ENCODE measurements around the gene HTR3C.

Gene HTR3C

GRCh38 chr3:184045995-184046394 lies 6.9 kb upstream of the HTR3C start:
- no peak for TF ChIP-seq EZH2phosphoT487 (IDR thresholded peaks at IDR 0.05; ENCODE audit: low read length)
- TF ChIP-seq EZH2 (optimal IDR thresholded peaks at IDR 0.05; ENCODE audit: low read depth, low read length), result no peak
- no peak for TF ChIP-seq CTCF (IDR thresholded peaks at IDR 0.05; ENCODE audit: low read length)
- no peaks in the 10 kb centered on the region for H3K27me3 ChIP-seq (replicated peaks; ENCODE audit: insufficient read depth, low read length)
- H3F3A ChIP-seq (ENCODE audit: insufficient read depth, low read length), result no peaks in the 10 kb centered on the region
- no peaks in the 10 kb centered on the region for H3K9me3 ChIP-seq (replicated peaks; ENCODE audit: insufficient read depth, low read length)
- H3K4me1 ChIP-seq (ENCODE audit: low read length), result no peaks in the 10 kb centered on the region
- no peak overlapping the region for H3K9ac ChIP-seq (ENCODE audit: low read length)
- no peaks in the 10 kb centered on the region for H4K20me1 ChIP-seq (ENCODE audit: insufficient read depth, low read length)
- DNase-seq, result no peak
- H3K4me3 ChIP-seq (ENCODE audit: low read length), result no peak overlapping the region
- H3K9me2 ChIP-seq (replicated peaks; ENCODE audit: insufficient read depth, low read length), result no peaks in the 10 kb centered on the region
- H3K79me2 ChIP-seq (ENCODE audit: low read length), result no peaks in the 10 kb centered on the region
- H3K36me3 ChIP-seq (replicated peaks; ENCODE audit: insufficient read depth, low read length), result no peaks in the 10 kb centered on the region
- no peak overlapping the region for H3K27ac ChIP-seq (ENCODE audit: low read length)
- no peak overlapping the region for H3K4me2 ChIP-seq (ENCODE audit: low read depth, low read length)
- no peak overlapping the region for H2AFZ ChIP-seq (ENCODE audit: low read length)

GRCh38 chr3:184050217-184050847 lies 2.5 kb upstream of the HTR3C start:
- TF ChIP-seq EZH2phosphoT487 (IDR thresholded peaks at IDR 0.05; ENCODE audit: low read length), result no peak
- TF ChIP-seq EZH2 (optimal IDR thresholded peaks at IDR 0.05; ENCODE audit: low read depth, low read length), result no peak
- no peak for TF ChIP-seq CTCF (IDR thresholded peaks at IDR 0.05; ENCODE audit: low read length)
- Histone ChIP-seq H3K4me3 (ENCODE audit: low read length) (no peak overlapping the region), H3K9ac (ENCODE audit: low read length) (no peak overlapping the region), H2AFZ (ENCODE audit: low read length) (0 out of 2 replicates have a peak overlapping the region, but pooled peaks have one; percentile 20), H3K79me2 (ENCODE audit: low read length) (no peaks in the 10 kb centered on the region), H4K20me1 (ENCODE audit: insufficient read depth, low read length) (no peaks in the 10 kb centered on the region), H3K4me1 (ENCODE audit: low read length) (no peaks in the 10 kb centered on the region), H3K27me3 (replicated peaks; ENCODE audit: insufficient read depth, low read length) (no peaks in the 10 kb centered on the region; the same call in 1 of the 2 replicates), H3K9me2 (replicated peaks; ENCODE audit: insufficient read depth, low read length) (no peaks in the 10 kb centered on the region), H3K9me3 (replicated peaks; ENCODE audit: insufficient read depth, low read length) (no peaks in the 10 kb centered on the region), H3K4me2 (ENCODE audit: low read depth, low read length) (no peak overlapping the region), H3F3A (ENCODE audit: insufficient read depth, low read length) (no peaks in the 10 kb centered on the region), H3K36me3 (replicated peaks; ENCODE audit: insufficient read depth, low read length) (no peaks in the 10 kb centered on the region), H3K27ac (ENCODE audit: low read length) (no peak overlapping the region)
- DNase-seq, result peak; percentile 11

- Histone ChIP-seq H3K4me1 (ENCODE audit: low read length) (no peaks in the 10 kb centered on the region), H4K20me1 (ENCODE audit: insufficient read depth, low read length) (no peaks in the 10 kb centered on the region), H3K79me2 (ENCODE audit: low read length) (no peaks in the 10 kb centered on the region), H2AFZ (ENCODE audit: low read length) (no peak overlapping the region), H3K27me3 (replicated peaks; ENCODE audit: insufficient read depth, low read length) (no peaks in the 10 kb centered on the region), H3K4me2 (ENCODE audit: low read depth, low read length) (no peak overlapping the region), H3K36me3 (replicated peaks; ENCODE audit: insufficient read depth, low read length) (no peaks in the 10 kb centered on the region), H3K9ac (ENCODE audit: low read length) (no peak overlapping the region), H3K9me3 (replicated peaks; ENCODE audit: insufficient read depth, low read length) (no peaks in the 10 kb centered on the region), H3F3A (ENCODE audit: insufficient read depth, low read length) (no peaks in the 10 kb centered on the region), H3K27ac (ENCODE audit: low read length) (no peak overlapping the region), H3K9me2 (replicated peaks; ENCODE audit: insufficient read depth, low read length) (no peaks in the 10 kb centered on the region), H3K4me3 (ENCODE audit: low read length) (no peak overlapping the region)
- no peak for DNase-seq
- TF ChIP-seq EZH2phosphoT487 (IDR thresholded peaks at IDR 0.05; ENCODE audit: low read length) (no peak), EZH2 (optimal IDR thresholded peaks at IDR 0.05; ENCODE audit: low read depth, low read length) (no peak)
These were observed 5.2 kb downstream of the HTR3C start for GRCh38 chr3:184058029-184058428.

GRCh38 chr3:184059424-184059823 lies 6.6 kb downstream of the HTR3C start:
- no peaks in the 10 kb centered on the region for H3K27me3 ChIP-seq (replicated peaks; ENCODE audit: insufficient read depth, low read length)
- H3K9me3 ChIP-seq (replicated peaks; ENCODE audit: insufficient read depth, low read length), result no peaks in the 10 kb centered on the region
- H3K27ac ChIP-seq (ENCODE audit: low read length), result no peak overlapping the region
- DNase-seq, result no peak
- H3K9ac ChIP-seq (ENCODE audit: low read length), result no peak overlapping the region
- TF ChIP-seq CTCF (IDR thresholded peaks at IDR 0.05; ENCODE audit: low read length), result no peak
- no peak for TF ChIP-seq EZH2 (optimal IDR thresholded peaks at IDR 0.05; ENCODE audit: low read depth, low read length)
- TF ChIP-seq EZH2phosphoT487 (IDR thresholded peaks at IDR 0.05; ENCODE audit: low read length), result no peak
- H3K4me2 ChIP-seq (ENCODE audit: low read depth, low read length), result no peak overlapping the region
- no peaks in the 10 kb centered on the region for H3K36me3 ChIP-seq (replicated peaks; ENCODE audit: insufficient read depth, low read length)
- H3F3A ChIP-seq (ENCODE audit: insufficient read depth, low read length), result no peaks in the 10 kb centered on the region
- H2AFZ ChIP-seq (ENCODE audit: low read length), result no peak overlapping the region
- H4K20me1 ChIP-seq (ENCODE audit: insufficient read depth, low read length), result no peaks in the 10 kb centered on the region
- no peak overlapping the region for H3K4me3 ChIP-seq (ENCODE audit: low read length)
- no peaks in the 10 kb centered on the region for H3K9me2 ChIP-seq (replicated peaks; ENCODE audit: insufficient read depth, low read length)
- H3K4me1 ChIP-seq (ENCODE audit: low read length), result no peaks in the 10 kb centered on the region
- no peaks in the 10 kb centered on the region for H3K79me2 ChIP-seq (ENCODE audit: low read length)
